HG03196 (cell line): ENCODE results near the gene CD47.

Source experiments
- ATAC-seq: cut with Tn5 transposase; IDR thresholded peaks from one replicate; pipeline ENCODE4 v1.9.1; 2021; ENCODE audit not compliant: unreplicated experiment

Gene CD47

GRCh38 chr3:108053483-108053882 is 37.3 kb downstream of the CD47 start:
- no peak for ATAC-seq

- no peak for ATAC-seq
Measured at GRCh38 chr3:108053067-108053466, 37.8 kb downstream of the CD47 start.

GRCh38 chr3:108051005-108051404 is 39.8 kb downstream of the CD47 start:
- no peak for ATAC-seq

- ATAC-seq: no peak
Measured at GRCh38 chr3:108047987-108048386, 42.8 kb downstream of the CD47 start.

GRCh38 chr3:108046247-108046646 is 44.6 kb downstream of the CD47 start:
- no peak for ATAC-seq

GRCh38 chr3:108044699-108045098 is 46.1 kb downstream of the CD47 start:
- no peak for ATAC-seq

- no peak for ATAC-seq
Measured at GRCh38 chr3:108042300-108042699, 48.5 kb downstream of the CD47 start.

GRCh38 chr3:108041253-108041652 is 49.6 kb downstream of the CD47 start:
- no peak for ATAC-seq

- ATAC-seq: no peak
Measured at GRCh38 chr3:108037770-108038169, 53.1 kb downstream of the CD47 start.

- no peak for ATAC-seq
Measured at GRCh38 chr3:108036984-108037741, 53.7 kb downstream of the CD47 start.

GRCh38 chr3:108036401-108036800 is 54.4 kb downstream of the CD47 start:
- ATAC-seq: no peak

GRCh38 chr3:108035751-108036150 is 55.1 kb downstream of the CD47 start:
- ATAC-seq: no peak

- no peak for ATAC-seq
Measured at GRCh38 chr3:108031895-108032294, 58.9 kb downstream of the CD47 start.

- ATAC-seq: no peak
Measured at GRCh38 chr3:108030960-108031359, 59.9 kb downstream of the CD47 start.

GRCh38 chr3:108029466-108029865 is 61.4 kb downstream of the CD47 start:
- ATAC-seq: no peak

- ATAC-seq: no peak
Measured at GRCh38 chr3:108028896-108029295, 61.9 kb downstream of the CD47 start.

GRCh38 chr3:108025177-108025576 is 65.7 kb downstream of the CD47 start:
- ATAC-seq: no peak

- no peak for ATAC-seq
Measured at GRCh38 chr3:108024146-108024850, 66.5 kb downstream of the CD47 start.

GRCh38 chr3:108022256-108023150 is 68.3 kb downstream of the CD47 start:
- ATAC-seq: no peak

GRCh38 chr3:108021533-108021932 is 69.3 kb downstream of the CD47 start:
- no peak for ATAC-seq

GRCh38 chr3:108021131-108021530 is 69.7 kb downstream of the CD47 start:
- ATAC-seq: no peak

GRCh38 chr3:108018552-108018951 is 72.3 kb downstream of the CD47 start:
- ATAC-seq: no peak
